Measurements from ENCODE around the gene CD300LF. TPM values are rescaled to one million over a fixed set of nuclear protein-coding genes. Genes with fewer than 3 reads are reported as not detected.

CD300LF gene
- total and polyA plus RNA-seq, 9 of the 15 experiments (the other 6 are each of a cell fraction or from before 2014, with no cell fraction given): not detected

- TF ChIP-seq HINFP (tag; conservative IDR thresholded peaks at IDR 0.05; ENCODE audit: low read depth) (no peak), THRA (IDR thresholded peaks at IDR 0.05) (no peak), TFAP4 (CRISPR knock-in tag; IDR thresholded peaks at IDR 0.05; ENCODE audit: borderline replicate concordance) (no peak), MED1 (CRISPR knock-in tag; IDR thresholded peaks at IDR 0.05; ENCODE audit: borderline replicate concordance) (no peak)
These were observed 27.4 kb upstream of the CD300LF start (continued) for GRCh38 chr17:74740173-74740572.

- H3K4me2 ChIP-seq (ENCODE audit: insufficient read depth, low read length): no peak overlapping the region
- no peak overlapping the region for H2AFZ ChIP-seq (ENCODE audit: low read depth, low read length)
- peaks cover 0 to 20% of the 10 kb centered on the region in 2 experiments; a peak in 3 of 5 replicates for H3K4me1 ChIP-seq (replicated peaks in 1 of 2; ENCODE audit: control insufficient read depth in 2 of 2, insufficient read depth in 2 of 2, low read length in 2 of 2)
- BruUV-seq (replicated peaks): no TSS peak
- no peak overlapping the region for H3K9ac ChIP-seq (ENCODE audit: insufficient read depth in 1 of 2, low read depth in 2 of 2, low read length in 2 of 2)
- no peaks in the 10 kb centered on the region for H3K9me1 ChIP-seq (ENCODE audit: control insufficient read depth, insufficient read depth, low read length)
- no peaks in the 10 kb centered on the region for H3K9me3 ChIP-seq (replicated peaks; ENCODE audit: control insufficient read depth, insufficient read depth, low read depth, low read length)
- no peak overlapping the region for H3K4me3 ChIP-seq
- in situ Hi-C loops (cut with MboI): no loop called here
- ChIA-PET CTCF (ENCODE audit: low intra/inter-chr PET ratio) (interaction anchor here (0.6 to 0.7 kb wide), 2 partner anchors 137 to 669 kb away, joined by 4 read pairs; no protein-coding TSS in a partner anchor), POLR2A (no interaction called here)
- H3K27ac ChIP-seq (ENCODE audit: extremely low read depth, low read depth, low read length): no peak overlapping the region
- WGBS (ENCODE audit: insufficient coverage, low coverage, missing lambda C conversion rate): 10% methylated on average over 8 of the region's 12 CpGs
- H3K27me3 ChIP-seq (ENCODE audit: control insufficient read depth in 2 of 2, insufficient read depth in 2 of 2, low read length in 2 of 2): peaks cover 32 to 73% of the 10 kb centered on the region in 2 experiments; a peak in 4 of 5 replicates
- H4K20me1 ChIP-seq (replicated peaks; ENCODE audit: control insufficient read depth, insufficient read depth, low read length): peaks cover 5% of the 10 kb centered on the region; the same call in 1 of the 2 replicates
- DNase-seq (ENCODE audit: extremely low read depth in 1 of 4, low spot score in 3 of 4): no peak
- no peaks in the 10 kb centered on the region for H3K79me2 ChIP-seq (ENCODE audit: control insufficient read depth, insufficient read depth, low read length)
- H3K36me3 ChIP-seq (ENCODE audit: control insufficient read depth, insufficient read depth, low read length): no peaks in the 10 kb centered on the region
- FAIRE-seq: no peak
- intact Hi-C loops (cut with micrococcal nuclease): no loop called here
- no peak for ATAC-seq
- TF ChIP-seq MXI1 (IDR thresholded peaks at IDR 0.05; ENCODE audit: low read depth, low read length) (no peak), GATA2 (CRISPR knock-in tag; IDR thresholded peaks at IDR 0.05) (no peak), FOS (IDR thresholded peaks at IDR 0.05; ENCODE audit: extremely low read depth, insufficient read length) (no peak), GTF2F1 (IDR thresholded peaks at IDR 0.05; ENCODE audit: low read depth, low read length) (no peak), MAZ (CRISPR knock-in tag; conservative IDR thresholded peaks at IDR 0.05 in 1 of 2, IDR thresholded peaks at IDR 0.05 in 1 of 2) (no peak), PTRF (tag; IDR thresholded peaks at IDR 0.05) (no peak), SRSF9 (IDR thresholded peaks at IDR 0.05; ENCODE audit: borderline replicate concordance, low read depth, low read length) (no peak), SRSF1 (IDR thresholded peaks at IDR 0.05; ENCODE audit: low read depth, low read length) (no peak), ZBTB5 (IDR thresholded peaks at IDR 0.05) (no peak), CCAR2 (IDR thresholded peaks at IDR 0.05; ENCODE audit: low read depth, low read length) (no peak), ZKSCAN1 (IDR thresholded peaks at IDR 0.05; ENCODE audit: low read depth, low read length) (no peak)
These were observed 26.6 kb upstream of the CD300LF start for GRCh38 chr17:74739227-74739831.

Data from K562 (cell line).